Activated T-helper 17 cell treated with anti-CD3 and anti-CD28 coated beads, Interleukin-2, amount 50 U/mL, for 72 hours (primary cell): ENCODE results near the gene LRRC8A. TPM values are rescaled to one million over a fixed set of nuclear protein-coding genes. Genes with fewer than 3 reads are reported as not detected.

Source experiments
- ATAC-seq: fragments of 150-1000 bp; cut with Tn5 transposase; replicated peaks from 2 replicates; pipeline ENCODE4 v1.10.0; 2021; ENCODE audit warnings: mild to moderate bottlenecking, moderate library complexity
- H3K27ac Mint-ChIP-seq: one replicate; pipeline ENCODE4 v1.8.0; 2022; ENCODE audit warnings: mixed read lengths
- H3K27me3 Mint-ChIP-seq: one replicate; pipeline ENCODE4 v1.8.0; 2022; ENCODE audit warnings: mixed read lengths
- H3K36me3 Mint-ChIP-seq: one replicate; pipeline ENCODE4 v1.8.0; 2022; ENCODE audit warnings: low read depth, mild to moderate bottlenecking, mixed read lengths
- H3K4me1 Mint-ChIP-seq: one replicate; pipeline ENCODE4 v1.8.0; 2022; ENCODE audit warnings: mixed read lengths
- H3K4me3 Mint-ChIP-seq: one replicate; pipeline ENCODE4 v1.8.0; 2022; ENCODE audit warnings: mild to moderate bottlenecking, mixed read lengths
- H3K9me3 Mint-ChIP-seq: one replicate; pipeline ENCODE4 v1.8.0; 2022; ENCODE audit warnings: mixed read lengths
- total RNA-seq, 2 donors: library from RNA; stranded (reverse); gene quantifications; one replicate each; pipeline ENCODE4 v1.2.3, GENCODE V29; 2022

Gene LRRC8A
- total RNA-seq, 2 donors from 2014 or later: 19.3 to 24.5 TPM

DNA sequence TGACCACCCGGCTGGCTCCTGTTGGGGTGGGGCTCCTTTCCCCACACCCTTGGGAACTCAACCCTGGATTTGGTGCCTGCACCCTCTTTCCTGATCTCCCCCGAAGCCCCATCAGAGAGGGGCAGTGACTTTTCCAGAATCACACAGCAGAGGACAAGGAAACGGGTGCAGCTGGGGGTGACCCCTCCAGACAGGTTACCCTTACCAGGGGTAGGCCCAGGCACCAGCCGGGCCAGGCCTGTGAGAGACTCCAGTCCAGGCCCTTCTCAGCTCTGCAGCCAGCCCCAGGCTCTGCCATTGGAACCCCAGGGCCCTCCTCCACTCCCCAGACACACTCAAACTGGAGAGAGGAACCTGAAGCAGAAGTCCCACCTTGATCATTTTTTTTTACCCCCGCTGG, 19.9 kb downstream of the LRRC8A start:
- H3K4me1 Mint-ChIP-seq: peaks cover 29% of the 10 kb centered on the region
- peak overlapping the region; percentile 76 for H3K4me3 Mint-ChIP-seq

GRCh38 chr9:128902351-128903078, 20.6 kb downstream of the LRRC8A start:
- peak; percentile 89 for ATAC-seq
- no peaks in the 10 kb centered on the region for H3K9me3 Mint-ChIP-seq
- peak overlapping the region; percentile 88 for H3K27ac Mint-ChIP-seq
- peaks cover 29% of the 10 kb centered on the region for H3K4me1 Mint-ChIP-seq
- H3K27me3 Mint-ChIP-seq: no peaks in the 10 kb centered on the region
- H3K4me3 Mint-ChIP-seq: peak overlapping the region; percentile 76
- peaks cover 15% of the 10 kb centered on the region for H3K36me3 Mint-ChIP-seq

More for the DNA sequence above, 19.9 kb downstream of the LRRC8A start:
- Mint-ChIP-seq H3K27me3 (no peaks in the 10 kb centered on the region), H3K27ac (peak overlapping the region; percentile 88), H3K36me3 (peaks cover 17% of the 10 kb centered on the region), H3K9me3 (no peaks in the 10 kb centered on the region)
- peak; percentile 8 for ATAC-seq

DNA sequence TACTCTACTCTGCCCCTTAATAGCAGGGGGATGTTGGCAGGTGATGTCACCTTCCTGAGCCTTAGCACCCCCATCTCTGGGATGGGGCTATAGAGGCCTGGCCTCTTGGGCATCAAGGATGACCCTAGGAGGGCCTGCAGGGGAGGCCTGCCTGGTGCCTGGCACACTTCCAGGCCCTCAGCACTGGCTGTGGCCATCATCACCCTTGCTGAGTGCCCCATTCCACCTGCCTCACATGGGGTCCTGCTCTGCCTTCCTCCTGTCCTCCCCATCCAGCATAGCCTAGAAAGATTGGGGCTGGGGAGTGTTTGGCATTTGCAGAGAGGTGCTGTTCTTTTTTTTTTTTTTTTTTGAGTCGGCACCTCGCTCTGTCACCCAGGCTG, 21.1 kb downstream of the LRRC8A start:
- peaks cover 26% of the 10 kb centered on the region for H3K4me1 Mint-ChIP-seq
- no peaks in the 10 kb centered on the region for H3K27me3 Mint-ChIP-seq
- H3K9me3 Mint-ChIP-seq: no peaks in the 10 kb centered on the region
- no peak for ATAC-seq
- H3K4me3 Mint-ChIP-seq: peak overlapping the region; percentile 76
- peak overlapping the region; percentile 88 for H3K27ac Mint-ChIP-seq
- H3K36me3 Mint-ChIP-seq: peaks cover 17% of the 10 kb centered on the region

GRCh38 chr9:128903871-128904620, 22.1 kb downstream of the LRRC8A start:
- no peak for ATAC-seq
- Mint-ChIP-seq H3K36me3 (peaks cover 20% of the 10 kb centered on the region), H3K4me1 (peaks cover 22% of the 10 kb centered on the region), H3K9me3 (no peaks in the 10 kb centered on the region), H3K27ac (peak overlapping the region; percentile 63), H3K27me3 (no peaks in the 10 kb centered on the region), H3K4me3 (peak overlapping the region; percentile 10)

DNA sequence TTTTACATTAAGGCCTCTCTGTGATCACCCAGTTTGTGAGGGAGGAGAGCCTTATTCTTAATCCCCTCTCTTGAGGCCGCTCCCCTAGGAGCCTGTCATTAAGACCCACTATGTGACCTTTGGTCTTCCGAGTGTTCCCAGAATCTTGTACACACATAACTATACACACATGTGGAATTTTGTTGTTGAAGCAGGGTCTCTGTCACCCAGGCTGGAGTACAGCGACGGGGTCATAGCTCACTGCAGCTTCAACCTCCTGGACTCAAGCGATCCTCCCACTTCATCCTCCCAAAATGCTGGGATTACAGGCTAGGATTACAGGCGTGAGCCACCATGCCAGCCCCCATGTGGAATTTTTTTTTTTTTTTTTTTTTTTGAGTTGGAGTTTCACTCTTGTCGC, 24.0 kb downstream of the LRRC8A start:
- no peak overlapping the region for H3K27ac Mint-ChIP-seq
- peaks cover 33% of the 10 kb centered on the region for H3K36me3 Mint-ChIP-seq
- no peak overlapping the region for H3K4me3 Mint-ChIP-seq
- no peaks in the 10 kb centered on the region for H3K9me3 Mint-ChIP-seq
- peaks cover 13% of the 10 kb centered on the region for H3K4me1 Mint-ChIP-seq
- H3K27me3 Mint-ChIP-seq: no peaks in the 10 kb centered on the region
- ATAC-seq: no peak

GRCh38 chr9:128906741-128907140, 24.8 kb downstream of the LRRC8A start:
- peaks cover 37% of the 10 kb centered on the region for H3K36me3 Mint-ChIP-seq

DNA sequence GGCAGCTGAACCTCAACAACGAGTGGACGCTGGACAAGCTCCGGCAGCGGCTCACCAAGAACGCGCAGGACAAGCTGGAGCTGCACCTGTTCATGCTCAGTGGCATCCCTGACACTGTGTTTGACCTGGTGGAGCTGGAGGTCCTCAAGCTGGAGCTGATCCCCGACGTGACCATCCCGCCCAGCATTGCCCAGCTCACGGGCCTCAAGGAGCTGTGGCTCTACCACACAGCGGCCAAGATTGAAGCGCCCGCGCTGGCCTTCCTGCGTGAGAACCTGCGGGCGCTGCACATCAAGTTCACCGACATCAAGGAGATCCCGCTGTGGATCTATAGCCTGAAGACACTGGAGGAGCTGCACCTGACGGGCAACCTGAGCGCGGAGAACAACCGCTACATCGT, 26.4 kb downstream of the LRRC8A start:
- no peak for ATAC-seq
- Mint-ChIP-seq H3K4me3 (no peak overlapping the region), H3K9me3 (no peaks in the 10 kb centered on the region), H3K36me3 (peaks cover 50% of the 10 kb centered on the region), H3K27ac (no peak overlapping the region), H3K4me1 (peaks cover 18% of the 10 kb centered on the region), H3K27me3 (no peaks in the 10 kb centered on the region)

More at GRCh38 chr9:128906741-128907140, 24.8 kb downstream of the LRRC8A start:
- H3K4me1 Mint-ChIP-seq: peaks cover 13% of the 10 kb centered on the region
- H3K9me3 Mint-ChIP-seq: no peaks in the 10 kb centered on the region
- no peak overlapping the region for H3K27ac Mint-ChIP-seq
- H3K4me3 Mint-ChIP-seq: no peak overlapping the region
- no peak for ATAC-seq
- H3K27me3 Mint-ChIP-seq: no peaks in the 10 kb centered on the region

DNA sequence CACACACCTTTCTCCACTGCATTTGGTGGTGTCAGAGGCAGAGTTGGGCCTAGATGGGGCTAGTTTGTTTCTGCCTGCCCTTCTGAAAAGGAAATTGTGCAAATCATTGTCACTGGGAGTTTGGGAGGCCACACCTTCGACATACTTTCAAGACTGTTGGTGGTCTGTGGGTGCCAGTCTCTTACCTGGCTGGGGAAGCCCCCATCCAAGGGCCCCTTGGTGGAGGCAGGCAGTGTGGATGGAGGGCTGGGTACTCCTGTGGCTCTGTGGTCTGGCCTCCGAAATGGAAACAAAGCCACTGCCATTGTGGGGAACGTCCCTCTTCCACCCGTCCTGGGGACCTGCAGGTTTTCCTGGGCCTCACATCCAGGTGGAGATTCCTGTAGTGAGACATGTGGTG, 27.9 kb downstream of the LRRC8A start:
- Mint-ChIP-seq H3K27me3 (no peaks in the 10 kb centered on the region), H3K27ac (peak overlapping the region; percentile 22), H3K4me3 (peak overlapping the region; percentile 12), H3K36me3 (peaks cover 57% of the 10 kb centered on the region), H3K9me3 (no peaks in the 10 kb centered on the region), H3K4me1 (peaks cover 18% of the 10 kb centered on the region)
- ATAC-seq: no peak

DNA sequence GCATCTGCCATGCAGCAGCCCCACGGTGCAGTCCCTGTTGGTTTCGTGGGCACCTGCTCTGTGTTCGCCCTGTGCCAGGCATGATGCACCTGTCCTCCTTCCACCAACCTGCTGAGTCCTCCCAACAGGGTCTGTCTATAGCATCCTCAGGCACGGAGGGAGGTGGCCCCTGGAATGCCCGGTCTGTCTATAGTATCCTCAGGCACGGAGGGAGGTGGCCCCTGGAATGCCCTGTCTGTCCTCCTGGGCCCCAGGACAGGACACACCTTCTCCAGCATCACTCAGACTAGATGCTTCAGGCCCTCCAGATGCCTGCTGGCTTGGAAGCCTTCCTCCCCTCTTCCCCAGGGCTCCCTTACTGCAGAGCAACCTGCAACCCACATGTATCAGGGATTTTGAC, 29.0 kb downstream of the LRRC8A start:
- no peaks in the 10 kb centered on the region for H3K9me3 Mint-ChIP-seq
- peaks cover 64% of the 10 kb centered on the region for H3K36me3 Mint-ChIP-seq
- peaks cover 18% of the 10 kb centered on the region for H3K4me1 Mint-ChIP-seq
- H3K27me3 Mint-ChIP-seq: no peaks in the 10 kb centered on the region
- no peak for ATAC-seq
- H3K27ac Mint-ChIP-seq: no peak overlapping the region
- no peak overlapping the region for H3K4me3 Mint-ChIP-seq

DNA sequence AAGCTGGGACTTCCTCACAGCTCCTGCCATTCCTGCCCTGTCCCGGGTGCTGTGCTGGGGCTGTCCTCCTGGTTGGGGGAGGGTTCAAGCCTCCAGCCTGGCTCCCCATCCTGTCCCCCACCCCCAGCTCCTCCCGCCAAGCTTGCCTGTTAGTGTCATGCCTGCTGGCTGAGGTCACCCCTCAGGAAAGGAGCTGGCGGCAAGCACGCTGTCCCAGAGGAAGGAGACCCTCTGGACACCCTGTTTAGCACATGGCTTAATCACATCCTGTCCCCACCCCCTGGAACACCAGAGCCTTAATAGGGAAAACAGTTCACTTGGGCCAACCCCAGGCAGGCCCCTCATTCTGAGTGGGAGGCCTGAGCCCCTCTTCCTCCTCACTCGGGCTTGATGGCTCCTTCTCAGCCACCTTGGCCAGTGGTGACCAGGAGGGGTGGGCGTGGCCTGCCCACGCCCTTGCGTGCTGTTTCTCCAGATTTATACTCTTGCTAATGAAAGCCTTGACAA, 29.6 kb downstream of the LRRC8A start:
- Mint-ChIP-seq H3K27ac (peak overlapping the region; percentile 91), H3K9me3 (no peaks in the 10 kb centered on the region), H3K27me3 (no peaks in the 10 kb centered on the region), H3K4me3 (peak overlapping the region; percentile 58), H3K4me1 (peaks cover 18% of the 10 kb centered on the region), H3K36me3 (peaks cover 68% of the 10 kb centered on the region)
- no peak for ATAC-seq

DNA sequence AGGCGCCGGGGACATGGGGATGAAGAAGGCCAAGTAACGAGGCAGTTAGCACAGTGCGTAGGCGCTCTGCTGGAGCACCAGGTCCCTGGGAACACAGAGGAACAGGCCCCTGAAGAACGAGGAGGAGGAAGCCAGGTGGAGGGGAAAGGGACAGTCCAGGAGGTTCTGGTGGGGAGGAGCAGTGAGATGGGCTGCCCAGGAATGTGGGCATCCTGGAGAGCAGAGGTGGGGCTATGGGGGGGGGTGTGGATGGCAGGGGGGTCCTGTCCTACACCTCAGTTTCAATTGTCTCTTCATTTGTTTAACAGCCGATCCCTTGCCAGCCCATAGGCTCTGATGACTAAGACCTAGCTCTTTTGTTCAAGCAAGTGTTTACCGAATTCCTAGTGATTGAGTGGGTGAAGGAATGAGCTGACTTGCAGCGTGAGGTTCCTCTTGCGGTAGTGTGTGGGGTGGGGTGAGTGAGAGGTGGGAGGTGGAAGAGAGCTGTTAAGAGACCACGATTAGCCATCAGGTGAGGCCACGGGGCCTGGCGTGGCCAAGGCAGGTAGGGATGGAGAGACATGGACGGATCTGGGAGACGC, 30.4 kb downstream of the LRRC8A start:
- ATAC-seq: peak; percentile 86
- Mint-ChIP-seq H3K4me3 (peak overlapping the region; percentile 58), H3K9me3 (no peaks in the 10 kb centered on the region)

DNA sequence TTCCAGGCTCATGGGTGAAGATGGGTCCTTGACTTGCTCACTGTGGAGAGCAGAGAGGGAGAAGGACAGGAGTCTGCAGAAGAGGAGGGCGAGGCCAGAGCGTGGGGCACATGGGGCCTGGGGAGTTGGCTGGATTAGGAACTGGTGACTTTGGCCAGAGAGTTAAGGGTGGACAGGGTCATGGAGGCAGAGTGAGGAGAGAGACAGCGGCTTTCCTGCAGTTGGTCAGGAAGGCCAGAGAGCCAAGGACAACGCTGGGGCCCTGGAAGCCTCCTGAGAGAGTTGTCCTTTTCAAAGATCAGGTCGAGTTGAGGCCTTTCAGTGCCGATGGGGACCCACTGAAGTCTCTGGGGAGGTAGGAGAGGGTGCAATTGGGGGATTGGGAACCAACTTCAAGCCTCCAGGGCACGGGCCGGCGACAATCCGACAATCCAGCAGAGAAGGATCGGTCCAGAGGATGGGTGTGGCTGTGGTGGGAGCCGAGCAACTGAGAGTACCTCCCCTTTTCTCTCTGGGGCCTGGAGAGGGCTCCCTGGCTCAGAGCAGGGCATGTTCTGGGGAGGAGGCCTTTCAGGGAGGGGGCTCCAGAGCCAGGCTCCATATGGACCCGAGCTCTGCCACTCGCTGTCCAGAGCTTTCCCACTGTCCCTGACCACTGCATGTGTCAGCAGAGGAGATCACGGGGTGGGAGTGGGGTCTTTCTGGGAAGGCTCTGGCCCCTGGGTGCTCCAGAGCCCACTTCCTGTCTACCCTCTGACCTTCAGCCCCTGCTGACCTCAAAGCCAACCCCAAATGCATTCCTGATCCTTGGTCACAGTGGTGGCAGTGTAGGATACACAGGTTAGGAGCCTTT, 31.3 kb downstream of the LRRC8A start:
- Mint-ChIP-seq H3K4me3 (peak overlapping the region; percentile 58), H3K27me3 (no peaks in the 10 kb centered on the region), H3K36me3 (peaks cover 72% of the 10 kb centered on the region), H3K9me3 (no peaks in the 10 kb centered on the region), H3K4me1 (peaks cover 18% of the 10 kb centered on the region), H3K27ac (peak overlapping the region; percentile 91)
- no peak for ATAC-seq

More for the DNA sequence above, 30.4 kb downstream of the LRRC8A start:
- Mint-ChIP-seq H3K27ac (peak overlapping the region; percentile 91), H3K27me3 (no peaks in the 10 kb centered on the region), H3K36me3 (peaks cover 72% of the 10 kb centered on the region), H3K4me1 (peaks cover 18% of the 10 kb centered on the region)

GRCh38 chr9:128913995-128914772, 32.3 kb downstream of the LRRC8A start:
- peak; percentile 73 for ATAC-seq
- H3K27me3 Mint-ChIP-seq: no peaks in the 10 kb centered on the region
- H3K36me3 Mint-ChIP-seq: peaks cover 64% of the 10 kb centered on the region
- no peaks in the 10 kb centered on the region for H3K9me3 Mint-ChIP-seq
- peak overlapping the region; percentile 45 for H3K4me3 Mint-ChIP-seq
- H3K4me1 Mint-ChIP-seq: peaks cover 16% of the 10 kb centered on the region
- peak overlapping the region; percentile 54 for H3K27ac Mint-ChIP-seq
